K562 (cell line): ENCODE results near the gene LGR6. TPM values are rescaled to one million over a fixed set of nuclear protein-coding genes. Genes with fewer than 3 reads are reported as not detected.

ENCODE experiments used
- BCL6 ChIP-seq: fragments of 250-450 bp; sonication (Bioruptor Pico); IDR thresholded peaks from 2 replicates; pipeline ENCODE4 v1.4.0; 2020
- PHB2 ChIP-seq: fragments of 450-650 bp; IDR thresholded peaks from 2 replicates; pipeline ENCODE4 v1.6.1; 2017; ENCODE audit warnings: low read depth
- RBM39 ChIP-seq: fragments of 200-400 bp; formaldehyde crosslinking; optimal IDR thresholded peaks from 2 replicates; pipeline ENCODE3; 2018; ENCODE audit warnings: low read depth, low read length
- SIX5 ChIP-seq, 2 experiments: IDR thresholded peaks; 2 replicates each; pipeline ENCODE4 v1.6.1; 2011; ENCODE audit warnings: low read length in 2 of 2, borderline replicate concordance in 1 of 2, low read depth in 1 of 2, mild to moderate bottlenecking in 1 of 2, moderate library complexity in 1 of 2; ENCODE audit not compliant: insufficient read depth in 1 of 2
- SMAD1 ChIP-seq: fragments of 150-350 bp; IDR thresholded peaks from 2 replicates; pipeline ENCODE4 v1.6.1; 2014; ENCODE audit warnings: low read length, low read depth; ENCODE audit not compliant: partially characterized antibody
- XRCC3 ChIP-seq: fragments of 450-650 bp; IDR thresholded peaks from 2 replicates; pipeline ENCODE4 v1.6.1; 2017; ENCODE audit warnings: mild to moderate bottlenecking, moderate library complexity
- ZFX ChIP-seq: sonication (generic); formaldehyde crosslinking; IDR thresholded peaks from 2 replicates; pipeline ENCODE4 v1.8.0; 2022; ENCODE audit warnings: mild to moderate bottlenecking, missing genetic modification reagents, moderate library complexity
- ZNF324 ChIP-seq: fragments of 250-450 bp; sonication (Bioruptor Pico); IDR thresholded peaks from 2 replicates; pipeline ENCODE4 v1.4.0; 2020; ENCODE audit warnings: mild to moderate bottlenecking
- polyA plus RNA-seq, 8 experiments: library from polyadenylated mRNA; depleted of rRNA in 4 of 8; stranded (reverse) in 5 of 8; unstranded in 3 of 8; fragments of >200 nt; fragmentation: Nextera tagmentation in 2 of 8; fragmentation: Illumina TruSeq in 1 of 8; extraction: Ambion mirVana in 2 of 8; extraction: Trizol in 1 of 8; gene quantifications; 2 replicates each; pipeline versions ENCODE4 v1.2.1 to v1.2.3, GENCODE V29; 2011 to 2014; ENCODE audit warnings: inconsistent platforms in 1 of 8, missing spikeins in 1 of 8
- total RNA-seq, 7 experiments: library from RNA; depleted of rRNA in 6 of 7; stranded (reverse); fragments of >200 nt in 6 of 7; fragmentation: Illumina TruSeq in 2 of 7; extraction: Trizol in 2 of 7; gene quantifications; 2 replicates each; pipeline versions ENCODE4 v1.2.1 to v1.2.3, GENCODE V29; 2011 to 2021; ENCODE audit warnings: low replicate concordance in 1 of 7
- TF ChIP-seq, protein P1 (sequence below), 2 experiments: fragments of 250-450 bp in 1 of 2; fragments of 450-650 bp in 1 of 2; sonication (Bioruptor Pico) in 1 of 2; IDR thresholded peaks; 2 replicates each; pipeline versions ENCODE4 v1.6.1 to v1.8.0; 2016 to 2021; ENCODE audit warnings: mild to moderate bottlenecking in 2 of 2, moderate library complexity in 2 of 2, missing compliant biosample characterization in 1 of 2, missing genetic modification characterization in 1 of 2
- TF ChIP-seq, protein P2 (sequence below), 2 experiments: IDR thresholded peaks in 1 of 2; conservative IDR thresholded peaks in 1 of 2; 2 replicates each; pipeline ENCODE4 v1.6.1; 2016; ENCODE audit warnings: low read depth in 2 of 2, mild to moderate bottlenecking in 1 of 2, missing compliant biosample characterization in 1 of 2, missing genetic modification characterization in 1 of 2, moderate library complexity in 1 of 2
- TF ChIP-seq, protein P3 (sequence below): sonication (generic); formaldehyde crosslinking; IDR thresholded peaks from 2 replicates; pipeline ENCODE4 v1.8.0; 2022; ENCODE audit warnings: missing genetic modification reagents, mild to moderate bottlenecking, borderline replicate concordance

Gene LGR6
- total and polyA plus RNA-seq, 9 of the 15 experiments (the other 6 are each of a cell fraction or from before 2014, with no cell fraction given), result 0.01 to 0.54 (median 0.17) TPM; not detected in 1

DNA sequence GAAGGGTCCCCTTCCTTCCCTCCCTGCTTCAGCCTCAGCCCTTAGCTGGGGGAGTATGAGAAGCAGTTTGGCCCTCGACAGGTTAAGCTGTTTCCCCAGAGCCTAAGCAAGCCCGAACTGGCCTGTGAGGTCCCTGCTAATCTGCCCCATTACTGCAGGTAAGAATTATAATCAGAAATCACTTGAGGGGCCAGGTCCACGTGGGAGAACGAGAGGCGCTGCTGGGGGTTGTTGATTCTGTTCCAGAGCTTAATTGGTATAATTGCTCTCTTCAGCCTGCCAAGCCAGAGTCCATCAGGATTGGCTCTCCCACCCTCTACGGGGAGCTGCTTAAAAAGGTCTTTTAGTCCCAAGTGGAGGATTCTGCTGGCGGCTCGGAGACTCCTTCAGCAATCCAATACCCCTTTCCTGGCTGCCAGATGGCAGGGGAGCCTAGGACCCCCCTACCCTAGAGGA is 77.3 kb downstream of the LGR6 start (continued):
- TF ChIP-seq ZNF324 (CRISPR knock-in tag) (no peak), SIX5 (IDR thresholded peaks at IDR 0.05; ENCODE audit: borderline replicate concordance in 1 of 2, insufficient read depth in 1 of 2, low read depth in 1 of 2, low read length in 2 of 2) (no peak), BCL6 (CRISPR knock-in tag) (no peak), SMAD1 (no peak), RBM39 (no peak), PHB2 (no peak), ZFX (CRISPR knock-in tag) (no peak), XRCC3 (no peak)
- TF ChIP-seq, protein P1, sequence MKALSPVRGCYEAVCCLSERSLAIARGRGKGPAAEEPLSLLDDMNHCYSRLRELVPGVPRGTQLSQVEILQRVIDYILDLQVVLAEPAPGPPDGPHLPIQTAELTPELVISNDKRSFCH (CRISPR knock-in tag; IDR thresholded peaks at IDR 0.05), result no peak
- TF ChIP-seq, protein P1 (tag; IDR thresholded peaks at IDR 0.05), result no peak
- TF ChIP-seq, protein P2, sequence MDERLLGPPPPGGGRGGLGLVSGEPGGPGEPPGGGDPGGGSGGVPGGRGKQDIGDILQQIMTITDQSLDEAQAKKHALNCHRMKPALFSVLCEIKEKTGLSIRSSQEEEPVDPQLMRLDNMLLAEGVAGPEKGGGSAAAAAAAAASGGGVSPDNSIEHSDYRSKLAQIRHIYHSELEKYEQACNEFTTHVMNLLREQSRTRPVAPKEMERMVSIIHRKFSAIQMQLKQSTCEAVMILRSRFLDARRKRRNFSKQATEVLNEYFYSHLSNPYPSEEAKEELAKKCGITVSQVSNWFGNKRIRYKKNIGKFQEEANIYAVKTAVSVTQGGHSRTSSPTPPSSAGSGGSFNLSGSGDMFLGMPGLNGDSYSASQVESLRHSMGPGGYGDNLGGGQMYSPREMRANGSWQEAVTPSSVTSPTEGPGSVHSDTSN (CRISPR knock-in tag; IDR thresholded peaks at IDR 0.05; ENCODE audit: low read depth), result no peak
- TF ChIP-seq, protein P2 (tag; conservative IDR thresholded peaks at IDR 0.05; ENCODE audit: low read depth), result no peak
- TF ChIP-seq, protein P3, sequence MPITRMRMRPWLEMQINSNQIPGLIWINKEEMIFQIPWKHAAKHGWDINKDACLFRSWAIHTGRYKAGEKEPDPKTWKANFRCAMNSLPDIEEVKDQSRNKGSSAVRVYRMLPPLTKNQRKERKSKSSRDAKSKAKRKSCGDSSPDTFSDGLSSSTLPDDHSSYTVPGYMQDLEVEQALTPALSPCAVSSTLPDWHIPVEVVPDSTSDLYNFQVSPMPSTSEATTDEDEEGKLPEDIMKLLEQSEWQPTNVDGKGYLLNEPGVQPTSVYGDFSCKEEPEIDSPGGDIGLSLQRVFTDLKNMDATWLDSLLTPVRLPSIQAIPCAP, result no peak
